Uterus (tissue), 2 donors: ENCODE results near the gene EML1.

Source experiments
- POLR2A ChIP-seq, 2 donors: fragments of 450-650 bp; IDR thresholded peaks; one replicate each; pipeline ENCODE4 v1.6.1; 2016; ENCODE audit warnings: antibody characterized with exemption in 2 of 2, mild to moderate bottlenecking in 1 of 2, moderate library complexity in 1 of 2
- TF ChIP-seq, protein P1 (sequence below), 4 experiments: fragments of 200-600 bp in 2 of 4; fragments of 450-650 bp in 2 of 4; sonication (generic) in 2 of 4; IDR thresholded peaks; one replicate each; pipeline ENCODE4 v1.5.1; 2016 to 2019; ENCODE audit warnings: antibody characterized with exemption in 4 of 4, mild to moderate bottlenecking in 2 of 4, moderate library complexity in 1 of 4

DNA sequence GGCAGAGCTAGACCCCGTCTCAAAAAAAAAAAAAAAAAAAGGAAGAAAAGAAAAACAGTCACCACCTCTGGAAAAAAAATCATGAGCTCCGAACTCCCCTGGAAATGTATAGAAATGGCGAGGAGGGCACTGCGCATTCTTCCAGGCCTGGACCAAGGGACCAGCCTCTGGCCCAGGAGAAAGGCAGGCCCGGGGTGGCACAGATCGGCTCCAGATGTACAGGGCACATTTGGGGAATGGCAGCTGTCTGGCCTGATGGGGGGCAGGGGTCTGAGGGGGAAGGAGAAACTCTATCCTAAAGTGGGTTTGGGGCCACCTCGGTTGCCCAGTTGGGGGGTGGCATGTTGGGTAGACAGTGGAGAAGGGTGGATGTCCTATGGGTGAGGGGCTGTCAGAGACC is 46.0 kb upstream of the EML1 start:
- TF ChIP-seq, protein P1, sequence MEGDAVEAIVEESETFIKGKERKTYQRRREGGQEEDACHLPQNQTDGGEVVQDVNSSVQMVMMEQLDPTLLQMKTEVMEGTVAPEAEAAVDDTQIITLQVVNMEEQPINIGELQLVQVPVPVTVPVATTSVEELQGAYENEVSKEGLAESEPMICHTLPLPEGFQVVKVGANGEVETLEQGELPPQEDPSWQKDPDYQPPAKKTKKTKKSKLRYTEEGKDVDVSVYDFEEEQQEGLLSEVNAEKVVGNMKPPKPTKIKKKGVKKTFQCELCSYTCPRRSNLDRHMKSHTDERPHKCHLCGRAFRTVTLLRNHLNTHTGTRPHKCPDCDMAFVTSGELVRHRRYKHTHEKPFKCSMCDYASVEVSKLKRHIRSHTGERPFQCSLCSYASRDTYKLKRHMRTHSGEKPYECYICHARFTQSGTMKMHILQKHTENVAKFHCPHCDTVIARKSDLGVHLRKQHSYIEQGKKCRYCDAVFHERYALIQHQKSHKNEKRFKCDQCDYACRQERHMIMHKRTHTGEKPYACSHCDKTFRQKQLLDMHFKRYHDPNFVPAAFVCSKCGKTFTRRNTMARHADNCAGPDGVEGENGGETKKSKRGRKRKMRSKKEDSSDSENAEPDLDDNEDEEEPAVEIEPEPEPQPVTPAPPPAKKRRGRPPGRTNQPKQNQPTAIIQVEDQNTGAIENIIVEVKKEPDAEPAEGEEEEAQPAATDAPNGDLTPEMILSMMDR (IDR thresholded peaks at IDR 0.05), result no peak
- TF ChIP-seq POLR2A (IDR thresholded peaks at IDR 0.05), result no peak
